ENCODE data around the gene MOB4. TPM values are rescaled to one million over a fixed set of nuclear protein-coding genes. Genes with fewer than 3 reads are reported as not detected.

The MOB4 gene
- total and polyA plus RNA-seq, 10 of the 15 experiments (the other 5 are each of a cell fraction or from before 2014, with no cell fraction given): 13.5 to 44.2 (median 32.4) TPM

GRCh38 chr2:197539734-197540133 lies 23.9 kb downstream of the MOB4 start (continued):
- TF ChIP-seq ZBTB33 (IDR thresholded peaks at IDR 0.05) (no peak), TCF3 (IDR thresholded peaks at IDR 0.05; ENCODE audit: borderline replicate concordance, insufficient read depth, low read depth, low read length) (no peak), SRF (IDR thresholded peaks at IDR 0.05; ENCODE audit: low read depth in 2 of 2, low read length in 2 of 2) (no peak), ASH2L (IDR thresholded peaks at IDR 0.05; ENCODE audit: borderline replicate concordance, low read depth) (no peak), JUND (IDR thresholded peaks at IDR 0.05; ENCODE audit: low read depth, low read length) (no peak), CEBPB (IDR thresholded peaks at IDR 0.05; ENCODE audit: borderline replicate concordance in 1 of 2, low read depth in 2 of 2, low read length in 2 of 2) (no peak)

- POLR2A ChIA-PET: no interaction called here
- Histone ChIP-seq H3K27me3 (replicated peaks in 1 of 2; ENCODE audit: control insufficient read depth in 2 of 2, insufficient read depth in 2 of 2, low read length in 1 of 2) (no peaks in the 10 kb centered on the region), H3K27ac (ENCODE audit: control insufficient read depth, insufficient read depth) (no peak overlapping the region), H2AFZ (ENCODE audit: control insufficient read depth, low read depth, low read length) (no peak overlapping the region), H3K79me2 (ENCODE audit: control insufficient read depth, insufficient read depth, low read length) (peaks cover 2% of the 10 kb centered on the region), H3K9ac (ENCODE audit: control insufficient read depth, insufficient read depth, low read length) (no peak overlapping the region), H4K20me1 (ENCODE audit: control insufficient read depth, insufficient read depth) (no peaks in the 10 kb centered on the region), H3K36me3 (ENCODE audit: control insufficient read depth in 2 of 2, insufficient read depth in 2 of 2, low read length in 1 of 2) (peaks cover 2 to 35% of the 10 kb centered on the region in 2 experiments), H3K9me3 (replicated peaks; ENCODE audit: control insufficient read depth, insufficient read depth, low read length) (no peaks in the 10 kb centered on the region; the same call in 2 of the 3 replicates), H3K4me1 (ENCODE audit: control insufficient read depth, insufficient read depth, low read length) (no peaks in the 10 kb centered on the region), H3K4me3 (no peak overlapping the region), H3K4me2 (ENCODE audit: control insufficient read depth, insufficient read depth) (no peak overlapping the region)
- WGBS (ENCODE audit: insufficient coverage, insufficient replicate concordance, low lambda C conversion rate, missing lambda C conversion rate): 90% methylated on average over 3 of the region's 3 CpGs
- ATAC-seq: no peak
- intact Hi-C loops (cut with micrococcal nuclease; ENCODE audit: unreplicated experiment): no loop called here
- FAIRE-seq: no peak
- RAD21 ChIA-PET (ENCODE audit: unreplicated experiment): no interaction called here
- in situ Hi-C loops (cut with MboI): no loop called here
- DNase-seq (ENCODE audit: low read depth, low spot score): no peak
- SMC1A ChIA-PET (ENCODE audit: uncharacterized antibody, unreplicated experiment): interaction anchor here (1.0 to 1.3 kb wide), 2 partner anchors 13 to 56 kb away, joined by 3 read pairs; no protein-coding TSS in a partner anchor
- CTCF ChIA-PET: no interaction called here
- BruUV-seq (replicated peaks): no TSS peak
- no peak for TF ChIP-seq POLR2A (IDR thresholded peaks at IDR 0.05; ENCODE audit: low read depth, low read length)
These were observed 27.3 kb downstream of the MOB4 start for GRCh38 chr2:197543206-197543605.
